Adipocyte (in vitro differentiated cells): ENCODE results near the gene OR10H3.
"Not testable (repeated sequence)": the region's sequence is repeated elsewhere in the genome, so short reads cannot be mapped to it uniquely, and the experiment has no call there.

Experiments used
- DNase-seq: peaks from one replicate; pipeline ENCODE4 v3.0.0-alpha.2; 2015; ENCODE audit warnings: low read depth
- H3K27me3 ChIP-seq: replicated peaks from 2 replicates; pipeline ENCODE4 v1.7.0; 2013; ENCODE audit warnings: mild to moderate bottlenecking, low read length, moderate library complexity; ENCODE audit not compliant: control insufficient read depth, insufficient read depth
- H3K36me3 ChIP-seq: 2 replicates; pipeline ENCODE4 v1.7.0; 2013; ENCODE audit warnings: low read length, mild to moderate bottlenecking, moderate library complexity; ENCODE audit not compliant: control insufficient read depth, insufficient read depth, severe bottlenecking
- H3K4me1 ChIP-seq: 2 replicates; pipeline ENCODE4 v1.7.0; 2013; ENCODE audit warnings: mild to moderate bottlenecking, low read length, moderate library complexity; ENCODE audit not compliant: control insufficient read depth, insufficient read depth
- H3K4me3 ChIP-seq: 2 replicates; pipeline ENCODE4 v1.7.0; 2013; ENCODE audit warnings: mild to moderate bottlenecking, low read length, moderate library complexity
- H3K9ac ChIP-seq: 2 replicates; pipeline ENCODE4 v1.7.0; 2013; ENCODE audit warnings: mild to moderate bottlenecking, low read length, moderate library complexity
- H3K9me3 ChIP-seq: 2 replicates; pipeline ENCODE4 v1.7.0; 2013; ENCODE audit warnings: mild to moderate bottlenecking, low read length, moderate library complexity; ENCODE audit not compliant: control insufficient read depth

OR10H3 gene

GRCh38 chr19:15732388-15732787 is 5.4 kb upstream of the OR10H3 start:
- no peak overlapping the region for H3K9ac ChIP-seq
- H3K4me1 ChIP-seq = no peaks in the 10 kb centered on the region
- H3K27me3 ChIP-seq = no peaks in the 10 kb centered on the region
- H3K9me3 ChIP-seq = no peaks in the 10 kb centered on the region
- no peaks in the 10 kb centered on the region for H3K36me3 ChIP-seq
- no peak for DNase-seq
- no peak overlapping the region for H3K4me3 ChIP-seq

- Histone ChIP-seq H3K36me3 (no peaks in the 10 kb centered on the region), H3K4me3 (no peak overlapping the region), H3K9me3 (no peaks in the 10 kb centered on the region), H3K9ac (no peak overlapping the region), H3K4me1 (no peaks in the 10 kb centered on the region), H3K27me3 (no peaks in the 10 kb centered on the region)
- no peak for DNase-seq
Measured at GRCh38 chr19:15733895-15734294, 3.9 kb upstream of the OR10H3 start.

- Histone ChIP-seq H3K27me3 (no peaks in the 10 kb centered on the region), H3K4me1 (no peaks in the 10 kb centered on the region), H3K36me3 (no peaks in the 10 kb centered on the region), H3K9ac (no peak overlapping the region), H3K4me3 (no peak overlapping the region), H3K9me3 (peaks cover 7% of the 10 kb centered on the region)
- no peak for DNase-seq
Measured at GRCh38 chr19:15740785-15741184, 3.0 kb downstream of the OR10H3 start.

- Histone ChIP-seq H3K9ac (no peak overlapping the region), H3K36me3 (no peaks in the 10 kb centered on the region), H3K4me1 (no peaks in the 10 kb centered on the region), H3K9me3 (peaks cover 10% of the 10 kb centered on the region), H3K4me3 (no peak overlapping the region), H3K27me3 (no peaks in the 10 kb centered on the region)
- no peak for DNase-seq
Measured at GRCh38 chr19:15748239-15748638, 10.5 kb downstream of the OR10H3 start.

- Histone ChIP-seq H3K4me3 (no peak overlapping the region), H3K9me3 (peaks cover 3% of the 10 kb centered on the region), H3K36me3 (no peaks in the 10 kb centered on the region), H3K9ac (no peak overlapping the region), H3K27me3 (no peaks in the 10 kb centered on the region), H3K4me1 (no peaks in the 10 kb centered on the region)
- DNase-seq = no peak
Measured at GRCh38 chr19:15758379-15758778, 20.6 kb downstream of the OR10H3 start.

- H3K9me3 ChIP-seq = peaks cover 3% of the 10 kb centered on the region
Measured at GRCh38 chr19:15759962-15760565, 22.3 kb downstream of the OR10H3 start.

GRCh38 chr19:15769586-15769985 is 31.8 kb downstream of the OR10H3 start:
- peaks cover 18% of the 10 kb centered on the region for H3K9me3 ChIP-seq
- no peaks in the 10 kb centered on the region for H3K27me3 ChIP-seq
- no peak overlapping the region for H3K4me3 ChIP-seq
- no peak for DNase-seq
- H3K4me1 ChIP-seq = no peaks in the 10 kb centered on the region
- H3K36me3 ChIP-seq = no peaks in the 10 kb centered on the region
- H3K9ac ChIP-seq = no peak overlapping the region

More at GRCh38 chr19:15759962-15760565, 22.3 kb downstream of the OR10H3 start:
- H3K4me1 ChIP-seq = no peaks in the 10 kb centered on the region
- no peak for DNase-seq
- H3K4me3 ChIP-seq = no peak overlapping the region
- H3K36me3 ChIP-seq = no peaks in the 10 kb centered on the region
- H3K27me3 ChIP-seq = no peaks in the 10 kb centered on the region
- H3K9ac ChIP-seq = no peak overlapping the region

- not testable (repeated sequence) for H3K4me3 ChIP-seq, H3K9me3 ChIP-seq, H3K4me1 ChIP-seq, H3K9ac ChIP-seq, H3K36me3 ChIP-seq, H3K27me3 ChIP-seq, DNase-seq
Measured at GRCh38 chr19:15774159-15774558, 36.4 kb downstream of the OR10H3 start.

GRCh38 chr19:15775249-15775648 is 37.5 kb downstream of the OR10H3 start:
- Histone ChIP-seq H3K36me3 (no peaks in the 10 kb centered on the region), H3K9ac (no peak overlapping the region), H3K9me3 (peaks cover 3% of the 10 kb centered on the region), H3K27me3 (no peaks in the 10 kb centered on the region), H3K4me3 (no peak overlapping the region), H3K4me1 (no peaks in the 10 kb centered on the region)
- no peak for DNase-seq

- no peak for DNase-seq
- no peak overlapping the region for H3K4me3 ChIP-seq
- no peaks in the 10 kb centered on the region for H3K36me3 ChIP-seq
- H3K27me3 ChIP-seq = no peaks in the 10 kb centered on the region
- H3K4me1 ChIP-seq = no peaks in the 10 kb centered on the region
- H3K9ac ChIP-seq = no peak overlapping the region
- peaks cover 3% of the 10 kb centered on the region for H3K9me3 ChIP-seq
Measured at GRCh38 chr19:15776264-15776663, 38.5 kb downstream of the OR10H3 start.

- Histone ChIP-seq H3K4me3 (no peak overlapping the region), H3K27me3 (no peaks in the 10 kb centered on the region), H3K9me3 (peaks cover 3% of the 10 kb centered on the region), H3K4me1 (no peaks in the 10 kb centered on the region), H3K9ac (no peak overlapping the region), H3K36me3 (no peaks in the 10 kb centered on the region)
- DNase-seq = no peak
Measured at GRCh38 chr19:15776991-15777970, 39.5 kb downstream of the OR10H3 start.
